BJ (cell line): ENCODE results near the gene GABBR2. TPM values are rescaled to one million over a fixed set of nuclear protein-coding genes. Genes with fewer than 3 reads are reported as not detected.

Experiments
- CTCF ChIA-PET: fragments of 350-600 bp; formaldehyde crosslinking; extraction: SDS; loops from one replicate; lab custom pipeline; 2021; ENCODE audit warnings: antibody characterized with exemption, inconsistent platforms; lab: Yijun Ruan, JAX
- POLR2A ChIA-PET: fragments of 300-600 bp; sonication (Branson Sonifier 250); formaldehyde crosslinking; extraction: SDS; loops from one replicate; lab custom pipeline; 2021; ENCODE audit warnings: antibody characterized with exemption; lab: Charles Lee
- DNase-seq: peaks from one replicate; pipeline ENCODE4 v3.0.0-alpha.2; 2011; ENCODE audit warnings: low read depth
- H3K27me3 ChIP-seq: 2 replicates; pipeline ENCODE4 v1.6.0; 2011; ENCODE audit warnings: low read length; ENCODE audit not compliant: control insufficient read depth, insufficient read depth
- H3K36me3 ChIP-seq: 2 replicates; pipeline ENCODE4 v1.5.1; 2011; ENCODE audit warnings: low read length; ENCODE audit not compliant: control insufficient read depth, insufficient read depth
- H3K4me3 ChIP-seq: 2 replicates; pipeline ENCODE4 v1.5.1; 2011; ENCODE audit warnings: low read depth, mild to moderate bottlenecking, control low read depth, low read length
- polyA plus RNA-seq: library from polyadenylated mRNA; depleted of rRNA; stranded (reverse); fragments of >200 nt; gene quantifications from 2 replicates; pipeline ENCODE4 v1.2.3, GENCODE V29; 2011
- TF ChIP-seq, protein P1 (sequence below): IDR thresholded peaks from 2 replicates; pipeline ENCODE4 v1.5.1; 2011; ENCODE audit warnings: low read depth, mild to moderate bottlenecking, control low read depth, inconsistent platforms, low read length, moderate library complexity; ENCODE audit not compliant: insufficient read depth

GABBR2 gene
- polyA plus RNA-seq, 1 experiment = 1.6 TPM

GRCh38 chr9:98432134-98432533 is 276.6 kb downstream of the GABBR2 start:
- TF ChIP-seq, protein P1, sequence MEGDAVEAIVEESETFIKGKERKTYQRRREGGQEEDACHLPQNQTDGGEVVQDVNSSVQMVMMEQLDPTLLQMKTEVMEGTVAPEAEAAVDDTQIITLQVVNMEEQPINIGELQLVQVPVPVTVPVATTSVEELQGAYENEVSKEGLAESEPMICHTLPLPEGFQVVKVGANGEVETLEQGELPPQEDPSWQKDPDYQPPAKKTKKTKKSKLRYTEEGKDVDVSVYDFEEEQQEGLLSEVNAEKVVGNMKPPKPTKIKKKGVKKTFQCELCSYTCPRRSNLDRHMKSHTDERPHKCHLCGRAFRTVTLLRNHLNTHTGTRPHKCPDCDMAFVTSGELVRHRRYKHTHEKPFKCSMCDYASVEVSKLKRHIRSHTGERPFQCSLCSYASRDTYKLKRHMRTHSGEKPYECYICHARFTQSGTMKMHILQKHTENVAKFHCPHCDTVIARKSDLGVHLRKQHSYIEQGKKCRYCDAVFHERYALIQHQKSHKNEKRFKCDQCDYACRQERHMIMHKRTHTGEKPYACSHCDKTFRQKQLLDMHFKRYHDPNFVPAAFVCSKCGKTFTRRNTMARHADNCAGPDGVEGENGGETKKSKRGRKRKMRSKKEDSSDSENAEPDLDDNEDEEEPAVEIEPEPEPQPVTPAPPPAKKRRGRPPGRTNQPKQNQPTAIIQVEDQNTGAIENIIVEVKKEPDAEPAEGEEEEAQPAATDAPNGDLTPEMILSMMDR = no peak
- POLR2A ChIA-PET = no interaction called here
- Histone ChIP-seq H3K4me3 (no peak overlapping the region), H3K36me3 (no peaks in the 10 kb centered on the region), H3K27me3 (no peaks in the 10 kb centered on the region)
- CTCF ChIA-PET = interaction anchor here (1.2 kb wide), 1 partner anchor 229 kb away, joined by 3 read pairs; no protein-coding TSS in a partner anchor
- no peak for DNase-seq

GRCh38 chr9:98430535-98431292 is 278.0 kb downstream of the GABBR2 start:
- POLR2A ChIA-PET = no interaction called here
- CTCF ChIA-PET = interaction anchor here (1.1 to 2.6 kb wide), 5 partner anchors 14 to 309 kb away, joined by 3 to 7 read pairs (median 3); no protein-coding TSS in a partner anchor
- no peak for DNase-seq
- Histone ChIP-seq H3K27me3 (no peaks in the 10 kb centered on the region), H3K36me3 (no peaks in the 10 kb centered on the region), H3K4me3 (no peak overlapping the region)
- TF ChIP-seq, protein P1 = no peak

- TF ChIP-seq, protein P1 = no peak
- ChIA-PET POLR2A (interaction anchor here (0.6 kb wide), 1 partner anchor 19 kb away, joined by 9 read pairs; no protein-coding TSS in a partner anchor), CTCF (interaction anchor here (0.8 to 2.6 kb wide), 3 partner anchors 13 to 277 kb away, joined by 3 to 7 read pairs (median 3); no protein-coding TSS in a partner anchor)
- Histone ChIP-seq H3K27me3 (no peaks in the 10 kb centered on the region), H3K36me3 (no peaks in the 10 kb centered on the region), H3K4me3 (no peak overlapping the region)
- DNase-seq = peak; percentile 18
Observed at GRCh38 chr9:98429613-98430012, 279.1 kb downstream of the GABBR2 start.

DNA sequence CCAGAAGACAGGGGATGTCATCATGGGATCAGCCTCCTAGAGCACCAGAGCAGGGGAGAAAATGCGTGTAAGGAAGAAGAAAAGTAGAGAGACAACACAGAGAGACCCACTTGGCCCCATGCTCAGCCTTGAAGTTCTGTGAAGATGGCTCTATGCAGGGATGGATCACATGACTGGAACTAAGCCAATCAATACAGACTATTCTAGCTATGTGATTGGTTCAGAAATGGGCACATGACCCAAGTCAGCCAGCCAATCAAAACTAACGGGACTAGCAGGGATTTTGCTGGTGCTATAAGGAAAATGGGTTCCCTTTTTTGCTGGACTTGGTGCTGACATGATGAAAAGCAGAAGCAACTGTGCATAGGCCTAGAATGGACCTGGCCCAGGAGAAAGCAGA is 280.3 kb downstream of the GABBR2 start:
- H3K4me3 ChIP-seq = no peak overlapping the region
- TF ChIP-seq, protein P1 = no peak
- ChIA-PET CTCF (interaction anchor here (0.7 to 2.6 kb wide), 3 partner anchors 11 to 98 kb away, joined by 3 to 7 read pairs (median 3); no protein-coding TSS in a partner anchor), POLR2A (no interaction called here)
- no peaks in the 10 kb centered on the region for H3K27me3 ChIP-seq
- DNase-seq = no peak
- no peaks in the 10 kb centered on the region for H3K36me3 ChIP-seq

- POLR2A ChIA-PET = no interaction called here
- TF ChIP-seq, protein P1 = no peak
- no peaks in the 10 kb centered on the region for H3K27me3 ChIP-seq
- H3K36me3 ChIP-seq = no peaks in the 10 kb centered on the region
- CTCF ChIA-PET = interaction anchor here (1.3 to 1.5 kb wide), 2 partner anchors 10 to 12 kb away, joined by 3 to 8 read pairs; no protein-coding TSS in a partner anchor
- H3K4me3 ChIP-seq = no peak overlapping the region
- no peak for DNase-seq
Observed at GRCh38 chr9:98427491-98427890, 281.2 kb downstream of the GABBR2 start.
